GM18858 (cell line): ENCODE results near the gene GATA2.

Experiments
- ATAC-seq: cut with Tn5 transposase; IDR thresholded peaks from one replicate; pipeline ENCODE4 v1.9.1; 2021; ENCODE audit not compliant: unreplicated experiment

GATA2 gene

GRCh38 chr3:128458746-128459460 is 34.1 kb downstream of the GATA2 start:
- ATAC-seq, result no peak

DNA sequence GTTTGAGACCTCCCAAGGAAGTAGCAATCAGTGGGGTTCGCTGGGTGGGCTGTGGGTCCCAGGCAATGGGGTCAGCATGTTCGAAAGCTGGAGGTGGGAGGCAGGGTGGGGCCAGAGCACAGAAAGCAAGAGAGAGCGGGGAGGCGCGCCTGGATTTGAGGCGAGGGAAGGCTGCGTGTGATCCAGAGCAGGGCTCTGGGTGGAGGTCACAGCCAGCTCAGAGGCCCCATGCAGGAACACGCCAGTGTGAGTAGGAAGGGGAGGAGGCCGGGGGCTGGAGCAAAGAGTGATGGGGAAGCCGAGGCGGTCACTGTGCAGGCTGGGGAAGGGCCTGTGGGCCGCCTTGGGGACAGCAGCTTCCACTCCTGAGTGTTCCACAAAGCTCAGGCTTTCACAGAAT is 35.1 kb downstream of the GATA2 start:
- no peak for ATAC-seq

DNA sequence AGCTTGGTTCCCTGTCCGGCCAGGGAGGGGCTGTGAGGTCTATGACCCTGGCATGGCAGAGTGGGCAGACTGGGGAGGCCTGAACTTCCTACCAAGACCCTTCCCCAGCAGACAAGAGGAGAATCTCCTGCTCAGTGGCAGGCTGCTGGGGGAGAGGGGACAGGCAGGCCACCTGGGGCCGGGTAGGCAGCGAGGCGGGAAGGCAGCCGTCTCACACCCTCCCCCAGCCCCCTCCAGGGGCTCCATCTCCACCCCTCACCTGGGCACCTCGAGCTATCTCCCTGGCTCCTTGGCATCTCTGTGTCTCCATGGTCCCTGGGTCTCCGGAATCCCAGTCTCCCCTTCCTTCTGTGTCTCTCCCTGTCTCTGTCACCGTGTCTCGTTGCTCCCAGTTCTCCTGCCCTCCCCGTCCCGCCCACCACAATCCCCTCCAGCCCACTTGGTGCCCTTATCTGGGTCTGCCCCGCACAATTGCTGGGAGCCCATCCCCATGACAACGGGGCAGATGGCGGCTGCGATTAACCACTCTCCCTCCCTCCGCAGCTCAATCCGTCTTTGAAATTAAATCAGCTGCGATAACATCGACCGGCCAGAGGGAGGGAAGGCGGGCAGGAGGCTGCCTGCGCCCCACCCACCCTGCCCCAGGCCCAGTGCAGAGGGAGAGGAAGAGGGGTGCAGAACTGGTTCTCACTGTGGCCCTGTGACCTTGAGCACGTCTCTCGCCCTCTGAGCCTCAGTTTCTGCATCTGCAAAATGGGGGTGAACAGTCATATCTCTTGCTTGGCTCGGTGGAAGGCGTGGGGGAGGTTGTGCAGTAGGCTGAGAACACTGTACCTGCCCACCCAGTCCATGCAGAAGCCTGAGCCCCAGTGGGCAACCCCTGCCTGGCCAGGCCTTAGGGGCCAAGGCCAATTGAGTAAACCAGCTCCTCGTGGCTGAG is 36.0 kb downstream of the GATA2 start:
- no peak for ATAC-seq

DNA sequence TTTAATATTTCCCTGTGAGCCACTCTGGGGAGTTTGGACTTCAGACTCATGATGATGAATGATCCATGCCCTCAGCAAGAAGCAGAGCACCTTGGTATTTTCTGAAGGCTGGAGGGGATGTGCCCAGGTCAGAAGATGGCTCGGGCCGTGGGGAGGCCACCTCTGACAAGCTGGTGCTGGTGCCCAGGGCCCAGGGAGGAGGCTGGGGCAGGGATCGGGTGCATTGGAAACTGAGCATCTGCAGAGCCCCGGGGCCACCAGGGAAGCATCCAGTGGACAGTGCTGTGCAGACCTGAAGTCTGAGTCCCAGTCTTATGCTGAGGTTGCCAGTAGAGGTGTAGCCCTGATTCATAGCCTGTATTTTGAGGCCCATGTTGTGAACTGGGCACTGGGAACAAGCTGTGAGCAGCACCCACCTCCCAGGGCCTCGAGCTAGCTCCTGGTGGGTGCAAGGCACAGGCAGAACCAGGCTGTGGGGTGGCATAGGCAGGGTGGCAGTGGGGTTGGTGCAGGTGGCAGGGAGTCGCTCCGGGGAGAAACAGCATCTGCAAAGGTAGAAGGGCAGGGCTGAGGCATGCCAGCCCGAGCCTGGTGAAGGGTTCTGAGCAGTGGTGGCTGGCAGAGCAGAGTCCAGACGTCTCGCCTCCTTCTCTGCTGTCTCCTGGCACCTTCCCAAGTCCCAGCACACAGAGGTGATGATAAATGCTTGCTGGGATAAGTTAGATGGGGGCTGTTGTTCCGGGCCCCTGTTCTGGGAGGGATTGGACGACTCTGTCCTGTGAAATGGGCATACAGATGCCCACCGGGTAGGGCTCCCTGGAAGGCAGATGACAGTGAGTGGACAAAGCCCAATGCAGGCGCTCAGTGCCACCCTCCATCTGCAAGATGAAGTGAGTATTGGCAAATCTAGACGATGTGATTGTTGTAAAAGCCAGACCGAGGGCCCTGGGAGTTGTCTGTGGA is 36.9 kb downstream of the GATA2 start:
- no peak for ATAC-seq

DNA sequence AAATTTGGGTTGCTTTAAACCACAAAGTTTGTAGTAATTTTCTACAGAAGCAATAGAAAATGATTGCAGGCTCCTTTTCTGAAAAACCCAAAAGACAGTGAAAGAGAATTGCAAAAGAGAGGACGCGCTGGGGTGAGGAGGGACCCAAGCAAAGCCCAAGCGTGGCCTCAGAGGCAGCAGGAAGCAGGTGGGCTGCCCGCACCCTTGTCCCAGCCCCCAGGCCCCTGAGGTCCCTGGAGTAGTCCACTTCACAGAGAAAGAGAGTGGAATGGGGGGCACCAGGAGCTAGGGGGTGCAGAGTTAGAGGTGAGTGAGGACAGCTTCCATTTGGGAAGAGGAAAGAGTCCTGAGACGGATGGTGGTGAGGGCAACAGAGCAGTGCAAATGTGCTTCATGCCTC is 37.9 kb downstream of the GATA2 start:
- no peak for ATAC-seq

- ATAC-seq, result no peak
These were observed 38.7 kb downstream of the GATA2 start for GRCh38 chr3:128454310-128454618.

DNA sequence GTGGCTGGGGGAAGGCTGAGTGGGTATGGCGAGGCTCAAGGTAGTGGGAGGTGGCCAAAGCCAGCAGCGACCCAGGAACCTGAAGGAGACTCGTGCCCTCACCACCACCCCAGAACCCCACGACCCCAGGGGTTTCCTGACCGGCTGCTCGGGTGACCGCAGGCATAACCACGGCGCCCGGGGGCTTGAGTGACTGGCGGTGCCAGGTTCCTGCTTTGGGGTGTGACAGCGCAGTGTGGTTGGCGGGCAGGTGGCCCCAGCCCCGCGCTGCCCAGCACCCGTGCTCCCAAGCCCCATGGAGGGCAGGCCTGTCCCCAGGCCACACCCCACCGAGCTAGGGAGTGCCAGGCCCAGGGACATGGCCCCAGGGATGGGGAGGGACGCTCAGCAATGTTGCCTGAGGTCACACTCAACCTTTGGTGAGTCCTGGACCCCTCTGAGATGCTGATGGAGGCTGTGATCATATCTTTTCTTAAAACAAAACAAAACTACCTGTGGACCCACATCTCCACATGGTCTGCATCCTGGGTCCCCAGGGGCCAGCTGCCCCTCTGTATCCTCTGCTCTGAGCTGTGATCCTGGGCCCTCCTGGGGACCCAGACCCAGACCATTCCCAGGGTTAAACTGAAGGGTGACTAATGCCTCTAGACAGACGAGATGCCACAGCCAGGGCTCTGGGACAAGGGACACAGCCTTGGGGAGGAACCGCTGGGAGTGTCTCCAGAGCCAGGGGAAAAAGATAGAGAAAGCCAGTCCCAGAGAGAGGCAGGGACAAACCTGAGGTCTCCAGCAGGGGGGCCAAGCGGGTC is 39.3 kb downstream of the GATA2 start:
- no peak for ATAC-seq

- ATAC-seq, result no peak
These were observed 40.2 kb downstream of the GATA2 start for GRCh38 chr3:128452678-128453275.

GRCh38 chr3:128452120-128452519 is 40.9 kb downstream of the GATA2 start:
- no peak for ATAC-seq

GRCh38 chr3:128449111-128449638 is 43.8 kb downstream of the GATA2 start:
- no peak for ATAC-seq

- no peak for ATAC-seq
These were observed 44.5 kb downstream of the GATA2 start for GRCh38 chr3:128448491-128448890.

- ATAC-seq, result no peak
These were observed 45.4 kb downstream of the GATA2 start for GRCh38 chr3:128447561-128448013.

GRCh38 chr3:128446821-128447220 is 46.2 kb downstream of the GATA2 start:
- no peak for ATAC-seq

- ATAC-seq, result no peak
These were observed 47.6 kb downstream of the GATA2 start for GRCh38 chr3:128445357-128445756.

DNA sequence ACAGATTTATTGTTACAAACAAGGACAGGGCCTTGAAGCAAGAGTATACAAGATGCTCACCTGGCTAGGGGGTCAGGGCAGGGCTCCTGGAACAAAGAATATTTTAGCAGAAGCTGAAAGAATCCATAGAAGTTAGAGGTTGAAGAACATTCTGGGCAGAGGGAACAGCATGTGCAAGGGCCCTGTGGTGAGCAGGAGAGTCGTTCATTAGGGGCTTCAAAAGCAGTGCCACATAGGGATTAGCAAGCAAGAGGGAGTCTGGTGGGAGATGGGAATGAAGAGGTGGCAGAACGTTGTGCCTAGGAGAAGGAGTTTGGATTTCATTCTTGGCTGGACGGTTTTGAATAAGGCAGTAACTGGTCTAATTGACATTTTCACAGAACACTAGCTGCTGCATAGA is 49.2 kb downstream of the GATA2 start:
- ATAC-seq, result no peak

- ATAC-seq, result no peak
These were observed 50.1 kb downstream of the GATA2 start for GRCh38 chr3:128442949-128443348.

GRCh38 chr3:128442070-128442469 is 50.9 kb downstream of the GATA2 start:
- ATAC-seq, result no peak

DNA sequence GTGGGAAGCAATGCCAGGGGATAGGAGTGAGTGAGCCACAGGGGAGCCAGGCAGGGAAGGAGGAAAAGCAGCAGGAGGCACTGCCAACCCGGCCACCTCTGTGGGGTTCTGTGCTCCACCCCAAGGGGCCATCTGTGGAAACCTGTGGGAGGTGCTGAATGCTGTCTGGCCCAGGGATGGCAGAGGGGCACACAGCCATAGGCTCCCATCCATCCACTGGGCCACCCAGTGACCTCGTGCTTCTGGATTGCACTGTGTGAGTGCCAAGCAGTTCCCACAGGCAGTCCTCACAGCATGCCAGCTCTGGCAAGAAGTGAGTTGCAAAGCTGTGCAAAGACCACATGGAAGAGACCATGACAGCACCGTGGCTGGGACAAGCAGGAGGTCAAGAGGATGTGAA is 53.8 kb downstream of the GATA2 start:
- no peak for ATAC-seq

- no peak for ATAC-seq
These were observed 54.4 kb downstream of the GATA2 start for GRCh38 chr3:128438488-128439072.
